IMR-90 (cell line): ENCODE measurements around the gene GPC5. TPM values are rescaled to one million over a fixed set of nuclear protein-coding genes. Genes with fewer than 3 reads are reported as not detected.

Experiments used
- ATAC-seq: fragments of 200-7000 bp; cut with Tn5 transposase; 2 replicates; pipeline ENCODE4 v1.9.1; 2020; ENCODE audit warnings: low read depth, mild to moderate bottlenecking, moderate library complexity
- BruUV-seq: library from RNA; stranded (reverse); fragments of 400-500 nt; replicated peaks from 2 replicates; lab custom pipeline; 2021; lab: Mats Ljungman, UMichigan
- CTCF ChIA-PET: fragments of 300-600 bp; formaldehyde crosslinking; extraction: SDS; loops from one replicate; lab custom pipeline; 2021; ENCODE audit warnings: antibody characterized with exemption; lab: Yijun Ruan, JAX
- POLR2A ChIA-PET: fragments of 300-600 bp; sonication (Branson Sonifier 250); formaldehyde crosslinking; loops from one replicate; lab custom pipeline; 2022; ENCODE audit warnings: antibody characterized with exemption; ENCODE audit not compliant: unreplicated experiment; lab: Charles Lee
- DNase-seq: peaks from one replicate; pipeline ENCODE4 v3.0.0; 2013
- H2AFZ ChIP-seq: replicated peaks from 2 replicates; pipeline ENCODE3; 2013; ENCODE audit warnings: low read length, mild to moderate bottlenecking; ENCODE audit not compliant: poor library complexity
- H2AK5ac ChIP-seq: 2 replicates; pipeline ENCODE4 v1.6.1; 2013; ENCODE audit warnings: low read depth, low read length, inconsistent platforms
- H2AK9ac ChIP-seq: replicated peaks from 2 replicates; pipeline ENCODE3; 2013; ENCODE audit warnings: mild to moderate bottlenecking, low read depth, low read length, moderate library complexity; ENCODE audit not compliant: poor library complexity
- H2BK120ac ChIP-seq: 2 replicates; pipeline ENCODE4 v1.6.1; 2013; ENCODE audit warnings: low read depth, low read length, inconsistent platforms
- H2BK15ac ChIP-seq: 3 replicates; pipeline ENCODE4 v1.6.1; 2013; ENCODE audit warnings: low read depth, low read length, inconsistent platforms
- H2BK20ac ChIP-seq: 2 replicates; pipeline ENCODE4 v1.6.1; 2013; ENCODE audit warnings: low read depth, mild to moderate bottlenecking, inconsistent platforms, low read length, moderate library complexity
- H2BK5ac ChIP-seq: 2 replicates; pipeline ENCODE4 v1.6.1; 2013; ENCODE audit warnings: mild to moderate bottlenecking, low read depth, low read length, inconsistent platforms; ENCODE audit not compliant: poor library complexity, severe bottlenecking
- H3K14ac ChIP-seq: replicated peaks from 2 replicates; pipeline ENCODE4 v1.6.1; 2013; ENCODE audit warnings: low read depth, low read length, inconsistent platforms
- H3K18ac ChIP-seq: 2 replicates; pipeline ENCODE4 v1.6.1; 2013; ENCODE audit warnings: low read depth, low read length, control low read depth
- H3K23ac ChIP-seq: 2 replicates; pipeline ENCODE4 v1.6.1; 2013; ENCODE audit warnings: low read depth, low read length, inconsistent platforms
- H3K27ac ChIP-seq: 2 replicates; pipeline ENCODE4 v1.5.1; 2013; ENCODE audit warnings: mild to moderate bottlenecking, control low read depth, low read length; ENCODE audit not compliant: insufficient read depth
- H3K27me3 ChIP-seq: 2 replicates; pipeline ENCODE4 v1.6.1; 2013; ENCODE audit warnings: low read length; ENCODE audit not compliant: control insufficient read depth, insufficient read depth
- H3K36me3 ChIP-seq: 2 replicates; pipeline ENCODE4 v1.6.1; 2013; ENCODE audit warnings: low read length, mixed read lengths; ENCODE audit not compliant: control insufficient read depth, insufficient read depth
- H3K4ac ChIP-seq: 2 replicates; pipeline ENCODE4 v1.6.1; 2013; ENCODE audit warnings: low read depth, low read length, inconsistent platforms
- H3K4me1 ChIP-seq: 2 replicates; pipeline ENCODE4 v1.6.1; 2013; ENCODE audit warnings: low read length, mixed read lengths; ENCODE audit not compliant: control insufficient read depth, insufficient read depth
- H3K4me2 ChIP-seq: 2 replicates; pipeline ENCODE4 v1.6.1; 2013; ENCODE audit warnings: low read depth, mild to moderate bottlenecking, control low read depth, low read length, moderate library complexity
- H3K4me3 ChIP-seq: 2 replicates; pipeline ENCODE4 v1.5.1; 2013; ENCODE audit warnings: low read depth, mild to moderate bottlenecking, control low read depth, low read length, moderate library complexity; ENCODE audit not compliant: insufficient read depth
- H3K56ac ChIP-seq: 2 replicates; pipeline ENCODE4 v1.6.1; 2013; ENCODE audit warnings: low read length, inconsistent platforms; ENCODE audit not compliant: insufficient read depth; ENCODE audit errors: extremely low read depth
- H3K79me1 ChIP-seq, 2 experiments: 2 replicates each; pipeline ENCODE4 v1.6.1; 2013; ENCODE audit warnings: low read length in 2 of 2, inconsistent platforms in 1 of 2, low read depth in 1 of 2
- H3K9ac ChIP-seq: 2 replicates; pipeline ENCODE4 v1.6.1; 2013; ENCODE audit warnings: low read depth, low read length, control low read depth
- H3K9me1 ChIP-seq: 2 replicates; pipeline ENCODE4 v1.6.1; 2013; ENCODE audit warnings: low read length, inconsistent platforms; ENCODE audit not compliant: insufficient read depth
- H3K9me3 ChIP-seq: 2 replicates; pipeline ENCODE4 v1.6.1; 2013; ENCODE audit warnings: low read length; ENCODE audit not compliant: control insufficient read depth, insufficient read depth
- H4K20me1 ChIP-seq: 2 replicates; pipeline ENCODE4 v1.6.1; 2013; ENCODE audit warnings: low read length, inconsistent platforms; ENCODE audit not compliant: insufficient read depth
- H4K5ac ChIP-seq: 2 replicates; pipeline ENCODE4 v1.6.1; 2013; ENCODE audit warnings: mild to moderate bottlenecking, low read depth, low read length, control low read depth
- H4K8ac ChIP-seq, 2 experiments: 2 replicates each; pipeline ENCODE4 v1.6.1; 2013; ENCODE audit warnings: low read depth in 2 of 2, low read length in 2 of 2, control low read depth in 1 of 2, inconsistent platforms in 1 of 2
- H4K91ac ChIP-seq: 2 replicates; pipeline ENCODE4 v1.6.1; 2013; ENCODE audit warnings: low read depth, low read length, inconsistent platforms; ENCODE audit not compliant: insufficient read depth
- USF2 ChIP-seq: fragments of 150-350 bp; IDR thresholded peaks from 2 replicates; pipeline ENCODE4 v1.6.1; 2017; ENCODE audit warnings: mild to moderate bottlenecking, antibody characterized with exemption, low read length, low read depth
- WGBS, 2 experiments: methylation state at CpG; one replicate each; pipeline versions ENCODE4 v1.1.5 to v1.1.7; 2013; ENCODE audit warnings: missing lambda C conversion rate in 2 of 2; ENCODE audit not compliant: insufficient read length in 1 of 2; ENCODE audit errors: extremely low coverage in 2 of 2; 5-methylcytosine and 5-hydroxymethylcytosine counted together
- dilution Hi-C: fragments of 300-500 bp; cut with HindIII; formaldehyde crosslinking; loops from one replicate; pipeline ENCODE4 v1.14.3; 2018; ENCODE audit warnings: low sequenced_read_pairs; ENCODE audit not compliant: unreplicated experiment
- in situ Hi-C: fragments of 300-500 bp; cut with MboI; formaldehyde crosslinking; loops from 3 replicates; pipeline ENCODE4 v1.14.3; 2019; ENCODE audit warnings: low sequenced_read_pairs, inconsistent platforms, mixed read lengths
- intact Hi-C: fragments of 100-400 bp; cut with micrococcal nuclease; formaldehyde crosslinking; loops from 2 replicates; pipeline ENCODE4 v1.10.0; 2022
- polyA plus RNA-seq, 3 experiments: library from polyadenylated mRNA; depleted of rRNA; stranded (reverse); fragments of >200 nt; gene quantifications; 2 replicates each; pipeline ENCODE4 v1.2.3, GENCODE V29; 2012; ENCODE audit warnings: low replicate concordance in 1 of 3
- total RNA-seq: library from RNA; depleted of rRNA; stranded (reverse); fragments of >200 nt; gene quantifications from 2 replicates; pipeline ENCODE4 v1.2.3, GENCODE V29; 2012

The GPC5 gene
- total and polyA plus RNA-seq, 2 of the 4 experiments (the other 2 are of a cell fraction) = 0.94 to 1.8 TPM

- ATAC-seq (no peak), DNase-seq (no peak)
- H3K27ac ChIP-seq = no peak overlapping the region
- H2AFZ ChIP-seq = no peak overlapping the region
- H3K36me3 ChIP-seq = no peaks in the 10 kb centered on the region
- H3K18ac ChIP-seq = no peak overlapping the region
- intact Hi-C loops = no loop called here
- CTCF ChIA-PET = no interaction called here
- in situ Hi-C loops = no loop called here
- no peak for TF ChIP-seq USF2
- H3K79me1 ChIP-seq = no peaks in the 10 kb centered on the region
- H3K4me2 ChIP-seq = no peak overlapping the region
- dilution Hi-C loops = no loop called here
- H3K14ac ChIP-seq = no peak overlapping the region
- no peak overlapping the region for H4K91ac ChIP-seq
- H3K4me1 ChIP-seq = no peaks in the 10 kb centered on the region
- no TSS peak for BruUV-seq
- H3K9me1 ChIP-seq = no peaks in the 10 kb centered on the region
- no peak overlapping the region for H3K23ac ChIP-seq
- H3K56ac ChIP-seq = no peak overlapping the region
- no peaks in the 10 kb centered on the region; the same call in 1 of the 2 replicates for H3K27me3 ChIP-seq
- H2BK20ac ChIP-seq = no peak overlapping the region
- no peaks in the 10 kb centered on the region for H4K20me1 ChIP-seq
- H3K9ac ChIP-seq = no peak overlapping the region
- no peak overlapping the region for H2AK5ac ChIP-seq
- no peak overlapping the region for H2BK5ac ChIP-seq
- POLR2A ChIA-PET = no interaction called here
- no CpG with 5 or more reads among the region's 1 CpG for WGBS, 2 experiments
- H2BK120ac ChIP-seq = no peak overlapping the region
- H2AK9ac ChIP-seq = no peak overlapping the region
- no peak overlapping the region for H3K4me3 ChIP-seq
- no peaks in the 10 kb centered on the region for H3K9me3 ChIP-seq
- H4K8ac ChIP-seq = no peak overlapping the region
- no peak overlapping the region for H3K4ac ChIP-seq
- H2BK15ac ChIP-seq = no peak overlapping the region
- no peak overlapping the region for H4K5ac ChIP-seq
These were observed 1335.6 kb downstream of the GPC5 start for GRCh38 chr13:92734068-92734467.
